ENCODE data around the gene COG5. TPM values are rescaled to one million over a fixed set of nuclear protein-coding genes. Genes with fewer than 3 reads are reported as not detected.

Gene COG5
- total and polyA plus RNA-seq, 9 of the 15 experiments (the other 6 are each of a cell fraction or from before 2014, with no cell fraction given): 15.3 to 75.1 (median 56.4) TPM

DNA sequence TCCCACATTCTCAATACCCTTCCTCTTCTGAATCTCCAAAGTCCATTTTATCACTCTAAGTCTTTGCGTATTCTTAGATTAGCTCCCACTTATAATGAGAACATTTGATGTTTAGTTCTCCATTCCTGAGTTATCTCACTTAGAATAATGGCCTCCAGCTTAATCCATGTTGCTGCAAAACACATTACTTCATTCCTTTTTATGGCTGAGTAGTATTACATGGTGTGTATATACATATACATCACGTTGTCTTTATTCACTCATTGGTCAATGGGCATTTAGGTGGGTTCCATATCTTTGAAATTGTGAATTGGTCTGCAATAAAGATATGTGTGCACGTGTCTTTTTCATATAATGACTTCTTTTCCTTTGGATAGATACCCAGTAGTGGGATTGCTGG, 61.6 kb downstream of the COG5 start:
- no peak for DNase-seq (ENCODE audit: extremely low read depth in 1 of 4, low spot score in 3 of 4)
- Histone ChIP-seq H3K4me2 (ENCODE audit: insufficient read depth, low read length) (no peak overlapping the region), H2AFZ (ENCODE audit: low read depth, low read length) (no peak overlapping the region), H3K9ac (ENCODE audit: insufficient read depth in 1 of 2, low read depth in 2 of 2, low read length in 2 of 2) (no peak overlapping the region), H3K79me2 (ENCODE audit: control insufficient read depth, insufficient read depth, low read length) (peaks cover 11% of the 10 kb centered on the region; the same call in 1 of the 3 replicates), H3K27me3 (ENCODE audit: control insufficient read depth in 2 of 2, insufficient read depth in 2 of 2, low read length in 2 of 2) (no peaks in the 10 kb centered on the region), H3K9me1 (ENCODE audit: control insufficient read depth, insufficient read depth, low read length) (no peaks in the 10 kb centered on the region), H3K27ac (ENCODE audit: extremely low read depth, low read depth, low read length) (no peak overlapping the region), H3K9me3 (replicated peaks; ENCODE audit: control insufficient read depth, insufficient read depth, low read depth, low read length) (no peaks in the 10 kb centered on the region), H3K4me3 (no peak overlapping the region), H3K4me1 (replicated peaks in 1 of 2; ENCODE audit: control insufficient read depth in 2 of 2, insufficient read depth in 2 of 2, low read length in 2 of 2) (peaks cover 4 to 8% of the 10 kb centered on the region in 2 experiments; a peak in 2 of 5 replicates), H4K20me1 (replicated peaks; ENCODE audit: control insufficient read depth, insufficient read depth, low read length) (no peaks in the 10 kb centered on the region), H3K36me3 (ENCODE audit: control insufficient read depth, insufficient read depth, low read length) (peaks cover 6% of the 10 kb centered on the region; the same call in 1 of the 3 replicates)
- WGBS (ENCODE audit: insufficient coverage, low coverage, missing lambda C conversion rate): 61% methylated on average over 3 of the region's 3 CpGs
- ChIA-PET POLR2A (interaction anchor here (0.7 to 1.7 kb wide), 8 partner anchors 18 to 644 kb away, joined by 3 to 6 read pairs (median 3); no protein-coding TSS in a partner anchor), CTCF (ENCODE audit: low intra/inter-chr PET ratio) (interaction anchor here (0.6 to 3.3 kb wide), 3 partner anchors 39 to 333 kb away, joined by 3 to 12 read pairs (median 4); no protein-coding TSS in a partner anchor)
- in situ Hi-C loops (cut with MboI) (no loop called here), intact Hi-C loops (cut with micrococcal nuclease) (loop anchor here (5.0 kb wide), 2 partner anchors 120 to 185 kb away; no protein-coding TSS in a partner anchor)
- TF ChIP-seq ZNF134 (CRISPR knock-in tag; conservative IDR thresholded peaks at IDR 0.05): no peak
- TF ChIP-seq POLR2A (conservative IDR thresholded peaks at IDR 0.05): no peak
- no peak for TF ChIP-seq SAFB (IDR thresholded peaks at IDR 0.05; ENCODE audit: borderline replicate concordance, low read depth, low read length)
- TF ChIP-seq ZNF3 (CRISPR knock-in tag; IDR thresholded peaks at IDR 0.05): no peak
- TF ChIP-seq, protein P1, sequence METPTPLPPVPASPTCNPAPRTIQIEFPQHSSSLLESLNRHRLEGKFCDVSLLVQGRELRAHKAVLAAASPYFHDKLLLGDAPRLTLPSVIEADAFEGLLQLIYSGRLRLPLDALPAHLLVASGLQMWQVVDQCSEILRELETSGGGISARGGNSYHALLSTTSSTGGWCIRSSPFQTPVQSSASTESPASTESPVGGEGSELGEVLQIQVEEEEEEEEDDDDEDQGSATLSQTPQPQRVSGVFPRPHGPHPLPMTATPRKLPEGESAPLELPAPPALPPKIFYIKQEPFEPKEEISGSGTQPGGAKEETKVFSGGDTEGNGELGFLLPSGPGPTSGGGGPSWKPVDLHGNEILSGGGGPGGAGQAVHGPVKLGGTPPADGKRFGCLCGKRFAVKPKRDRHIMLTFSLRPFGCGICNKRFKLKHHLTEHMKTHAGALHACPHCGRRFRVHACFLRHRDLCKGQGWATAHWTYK (CRISPR knock-in tag; IDR thresholded peaks at IDR 0.05): no peak
- no peak for TF ChIP-seq RBFOX2 (IDR thresholded peaks at IDR 0.05; ENCODE audit: low read depth, low read length)
- no peak for TF ChIP-seq TCFL5 (CRISPR knock-in tag; conservative IDR thresholded peaks at IDR 0.05)
- FAIRE-seq: no peak
- ATAC-seq: no peak
- no TSS peak for BruUV-seq (replicated peaks)
